Measurements from ENCODE around the gene PIGR. TPM values are rescaled to one million over a fixed set of nuclear protein-coding genes. Genes with fewer than 3 reads are reported as not detected.
A peak's percentile ranks its signal among the peaks of the same experiment; 100 is the strongest.

PIGR gene
- total RNA-seq, 1 donor from 2014 or later: 30.1 TPM

GRCh38 chr1:206935491-206936067 lies 10.7 kb downstream of the PIGR start:
- no peaks in the 10 kb centered on the region for H3K36me3 Mint-ChIP-seq

DNA sequence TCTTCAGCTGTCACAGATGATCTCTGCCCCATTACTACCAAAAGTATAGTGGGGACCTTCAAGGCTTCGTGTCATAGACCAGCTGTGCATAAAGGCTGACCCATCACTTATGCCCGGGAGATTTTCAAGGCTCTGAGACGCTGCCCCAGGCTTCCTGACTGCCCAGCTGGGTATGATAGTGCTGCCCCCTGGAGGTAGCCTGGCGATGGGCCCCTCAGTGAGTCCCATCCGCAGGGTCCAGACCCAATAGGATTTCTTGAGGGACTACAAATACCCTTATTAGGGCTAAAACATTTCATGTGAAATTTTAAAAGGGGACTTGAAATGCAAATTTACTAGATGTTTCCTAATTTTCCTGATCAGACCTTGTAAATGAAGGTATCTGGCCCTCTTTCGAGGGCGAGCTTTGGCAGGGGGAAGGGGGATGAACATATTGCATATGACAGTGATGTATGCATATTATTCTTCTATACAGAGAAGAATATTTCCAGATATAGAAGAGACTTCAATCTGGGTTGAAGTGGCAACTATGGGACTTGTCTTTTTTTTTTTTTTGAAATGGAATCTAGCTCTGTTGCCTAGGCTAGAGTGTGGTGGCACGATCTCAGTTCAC lies 12.8 kb downstream of the PIGR start:
- peak; percentile 69 for TF ChIP-seq CTCF (conservative IDR thresholded peaks at IDR 0.05)
- peaks cover 4% of the 10 kb centered on the region for H3K27me3 Mint-ChIP-seq
- H3K4me1 Mint-ChIP-seq (ENCODE audit: unreplicated experiment): no peaks in the 10 kb centered on the region
- H3K27ac Mint-ChIP-seq: no peak overlapping the region
- no peak overlapping the region for H3K4me3 Mint-ChIP-seq
- H3K9me3 Mint-ChIP-seq: no peaks in the 10 kb centered on the region
- H3K36me3 Mint-ChIP-seq: no peaks in the 10 kb centered on the region
- DNase-seq (ENCODE audit: extremely low spot score, unreplicated experiment): no peak

More at GRCh38 chr1:206935491-206936067, 10.7 kb downstream of the PIGR start:
- no peak overlapping the region for H3K27ac Mint-ChIP-seq
- no peaks in the 10 kb centered on the region for H3K9me3 Mint-ChIP-seq
- no peak overlapping the region for H3K4me3 Mint-ChIP-seq
- H3K4me1 Mint-ChIP-seq (ENCODE audit: unreplicated experiment): no peaks in the 10 kb centered on the region
- peak; percentile 70 for TF ChIP-seq CTCF (conservative IDR thresholded peaks at IDR 0.05)
- DNase-seq (ENCODE audit: extremely low spot score, unreplicated experiment): no peak
- peaks cover 4% of the 10 kb centered on the region for H3K27me3 Mint-ChIP-seq

- H3K36me3 Mint-ChIP-seq: no peaks in the 10 kb centered on the region
- H3K4me3 Mint-ChIP-seq: no peak overlapping the region
- no peaks in the 10 kb centered on the region for H3K9me3 Mint-ChIP-seq
- TF ChIP-seq CTCF (conservative IDR thresholded peaks at IDR 0.05): no peak
- no peak for DNase-seq (ENCODE audit: extremely low spot score, unreplicated experiment)
- H3K27me3 Mint-ChIP-seq: peaks cover 4% of the 10 kb centered on the region
- no peak overlapping the region for H3K27ac Mint-ChIP-seq
- H3K4me1 Mint-ChIP-seq (ENCODE audit: unreplicated experiment): no peaks in the 10 kb centered on the region
These were observed 14.1 kb downstream of the PIGR start for GRCh38 chr1:206932177-206932576.

GRCh38 chr1:206931709-206932108 lies 14.6 kb downstream of the PIGR start:
- no peak overlapping the region for H3K4me3 Mint-ChIP-seq
- peak; percentile 27 for TF ChIP-seq CTCF (conservative IDR thresholded peaks at IDR 0.05)
- H3K27me3 Mint-ChIP-seq: peaks cover 4% of the 10 kb centered on the region
- no peaks in the 10 kb centered on the region for H3K4me1 Mint-ChIP-seq (ENCODE audit: unreplicated experiment)
- H3K36me3 Mint-ChIP-seq: no peaks in the 10 kb centered on the region
- no peaks in the 10 kb centered on the region for H3K9me3 Mint-ChIP-seq
- no peak overlapping the region for H3K27ac Mint-ChIP-seq
- no peak for DNase-seq (ENCODE audit: extremely low spot score, unreplicated experiment)

DNA sequence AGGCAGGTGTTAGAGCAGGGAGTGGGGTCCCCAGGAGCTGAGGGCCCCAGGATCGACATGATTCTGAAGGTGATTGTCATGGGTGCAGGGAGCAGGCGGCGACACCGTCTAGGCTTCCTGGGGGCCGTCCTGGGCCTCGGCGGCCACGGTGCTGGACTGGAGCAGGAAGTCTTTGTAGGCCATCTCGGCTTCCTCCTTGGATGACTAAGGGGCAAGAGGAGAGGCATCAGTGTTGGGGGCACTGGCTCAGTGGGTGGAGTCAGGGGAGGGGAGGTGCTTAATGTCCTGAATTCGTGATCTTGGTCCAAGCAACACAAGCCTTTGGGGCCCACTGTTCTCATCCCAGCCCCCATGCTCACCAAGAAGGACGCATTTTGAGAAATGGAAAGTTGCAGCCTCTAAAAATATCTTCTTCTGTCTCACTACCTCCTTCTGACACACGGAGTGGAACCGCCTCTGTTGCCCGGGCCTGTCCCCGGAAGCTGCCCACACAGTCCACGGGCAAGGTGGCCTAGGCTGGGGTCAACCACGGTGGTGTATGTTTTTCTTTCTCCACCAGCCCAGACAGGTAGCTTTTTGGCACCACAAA lies 16.0 kb downstream of the PIGR start:
- TF ChIP-seq CTCF (conservative IDR thresholded peaks at IDR 0.05): no peak

More for the DNA sequence above, 16.0 kb downstream of the PIGR start:
- DNase-seq (ENCODE audit: extremely low spot score, unreplicated experiment): no peak
- Mint-ChIP-seq H3K4me1 (ENCODE audit: unreplicated experiment) (no peaks in the 10 kb centered on the region), H3K27me3 (peaks cover 4% of the 10 kb centered on the region), H3K27ac (no peak overlapping the region), H3K36me3 (no peaks in the 10 kb centered on the region), H3K9me3 (no peaks in the 10 kb centered on the region), H3K4me3 (no peak overlapping the region)
